Testis (tissue), 3 donors: ENCODE data around the gene RRP15. TPM values are rescaled to one million over a fixed set of nuclear protein-coding genes. Genes with fewer than 3 reads are reported as not detected.

ENCODE experiments used
- DNase-seq: peaks from one replicate; pipeline ENCODE4 v3.0.0-alpha.2; 2019
- H3K27ac ChIP-seq, 2 donors: fragments of 200-600 bp; sonication (generic); one replicate each; pipeline ENCODE4 v1.5.1; 2019
- H3K27me3 ChIP-seq: fragments of 200-600 bp; sonication (generic); one replicate; pipeline ENCODE4 v1.5.1; 2019
- H3K36me3 ChIP-seq: fragments of 200-600 bp; sonication (generic); one replicate; pipeline ENCODE4 v1.5.1; 2017; ENCODE audit warnings: low read depth; ENCODE audit errors: missing control alignments
- H3K4me1 ChIP-seq: fragments of 200-600 bp; sonication (generic); one replicate; pipeline ENCODE4 v1.5.1; 2019
- H3K4me3 ChIP-seq, 2 donors: fragments of 200-600 bp; sonication (generic); one replicate each; pipeline ENCODE4 v1.5.1; 2017 to 2019
- H3K9me3 ChIP-seq: fragments of 200-600 bp; sonication (generic); one replicate; pipeline ENCODE4 v1.5.1; 2017
- POLR2A ChIP-seq: fragments of 450-650 bp; IDR thresholded peaks from one replicate; pipeline ENCODE4 v1.6.1; 2017; ENCODE audit warnings: antibody characterized with exemption, mild to moderate bottlenecking, moderate library complexity
- WGBS, 2 donors: methylation state at CpG; one replicate each; pipeline ENCODE4 v1.1.5; 2018; 5-methylcytosine and 5-hydroxymethylcytosine counted together
- intact Hi-C: fragments of 100-400 bp; cut with DNase I; formaldehyde crosslinking; loops from one replicate; pipeline ENCODE4 v1.15.1; 2023; ENCODE audit warnings: low total_unique reads
- polyA plus RNA-seq: library from polyadenylated mRNA; stranded (reverse); fragments of 350-450 nt; fragmentation: Illumina TruSeq; extraction: RNeasy Lipid Tissue Mini Kit (QIAGEN cat#74804); gene quantifications from one replicate; pipeline ENCODE4 v1.2.3, GENCODE V29; 2014; ENCODE audit warnings: low read depth, low replicate concordance; ENCODE audit not compliant: insufficient read depth
- total RNA-seq, 2 donors: library from RNA; depleted of rRNA; stranded (reverse); fragments of >200 nt; gene quantifications; one replicate each; pipeline ENCODE4 v1.2.3, GENCODE V29; 2016
- TF ChIP-seq, protein P1 (sequence below), 3 experiments: fragments of 450-650 bp in 2 of 3; fragments of 200-600 bp in 1 of 3; sonication (generic) in 1 of 3; IDR thresholded peaks; one replicate each; pipeline ENCODE4 v1.5.1; 2016 to 2019; ENCODE audit warnings: antibody characterized with exemption in 3 of 3, mild to moderate bottlenecking in 2 of 3, moderate library complexity in 1 of 3

RRP15 gene
- total and polyA plus RNA-seq, 3 donors from 2014 or later: 5.5 to 9.7 (median 6.5) TPM

DNA sequence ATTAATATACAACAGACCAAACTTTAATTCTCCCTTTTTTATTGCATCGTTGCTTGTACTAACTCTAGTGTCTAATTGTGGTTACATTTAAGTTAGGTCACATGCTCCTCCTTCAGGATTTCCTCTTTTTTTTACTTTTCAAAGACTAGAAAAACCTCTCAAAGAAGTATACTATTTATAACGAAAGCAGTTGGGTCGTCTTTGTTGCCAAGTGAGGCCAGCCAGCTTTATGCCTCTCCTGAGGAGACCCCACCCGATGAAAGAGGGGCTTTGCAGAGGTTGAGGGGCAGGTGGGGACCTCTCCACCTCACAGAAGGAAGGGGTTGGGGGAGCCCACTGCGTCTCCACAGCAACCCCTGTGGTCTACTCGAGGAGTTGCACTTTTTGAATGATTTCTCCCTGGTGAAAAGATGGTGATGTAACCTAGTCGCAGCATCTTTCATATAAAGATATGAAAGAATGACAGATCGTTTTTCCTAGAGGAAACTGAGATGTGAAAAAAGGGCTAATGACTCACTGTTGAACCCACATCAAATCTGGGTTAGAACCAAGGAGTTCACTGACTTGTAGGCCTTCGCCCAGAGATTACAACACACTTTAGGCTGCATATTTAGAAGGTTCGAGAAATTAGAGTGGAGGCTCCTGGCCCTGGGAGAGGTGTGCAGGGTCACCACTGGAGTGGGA is 66.4 kb downstream of the RRP15 start:
- no peaks in the 10 kb centered on the region for H3K4me1 ChIP-seq
- peak overlapping the region; percentile 55 to 70 for H3K27ac ChIP-seq
- H3K4me3 ChIP-seq: no peak overlapping the region
- TF ChIP-seq, protein P1, sequence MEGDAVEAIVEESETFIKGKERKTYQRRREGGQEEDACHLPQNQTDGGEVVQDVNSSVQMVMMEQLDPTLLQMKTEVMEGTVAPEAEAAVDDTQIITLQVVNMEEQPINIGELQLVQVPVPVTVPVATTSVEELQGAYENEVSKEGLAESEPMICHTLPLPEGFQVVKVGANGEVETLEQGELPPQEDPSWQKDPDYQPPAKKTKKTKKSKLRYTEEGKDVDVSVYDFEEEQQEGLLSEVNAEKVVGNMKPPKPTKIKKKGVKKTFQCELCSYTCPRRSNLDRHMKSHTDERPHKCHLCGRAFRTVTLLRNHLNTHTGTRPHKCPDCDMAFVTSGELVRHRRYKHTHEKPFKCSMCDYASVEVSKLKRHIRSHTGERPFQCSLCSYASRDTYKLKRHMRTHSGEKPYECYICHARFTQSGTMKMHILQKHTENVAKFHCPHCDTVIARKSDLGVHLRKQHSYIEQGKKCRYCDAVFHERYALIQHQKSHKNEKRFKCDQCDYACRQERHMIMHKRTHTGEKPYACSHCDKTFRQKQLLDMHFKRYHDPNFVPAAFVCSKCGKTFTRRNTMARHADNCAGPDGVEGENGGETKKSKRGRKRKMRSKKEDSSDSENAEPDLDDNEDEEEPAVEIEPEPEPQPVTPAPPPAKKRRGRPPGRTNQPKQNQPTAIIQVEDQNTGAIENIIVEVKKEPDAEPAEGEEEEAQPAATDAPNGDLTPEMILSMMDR (IDR thresholded peaks at IDR 0.05): peak; percentile 10 to 25 (median 22)
- no peak for TF ChIP-seq POLR2A
- no peaks in the 10 kb centered on the region for H3K36me3 ChIP-seq
- no peaks in the 10 kb centered on the region for H3K9me3 ChIP-seq
- no peak for DNase-seq
- WGBS, 2 donors: 35 to 37% methylated on average over 10 of the region's 10 CpGs
- no peaks in the 10 kb centered on the region for H3K27me3 ChIP-seq
- intact Hi-C loops: no loop called here

DNA sequence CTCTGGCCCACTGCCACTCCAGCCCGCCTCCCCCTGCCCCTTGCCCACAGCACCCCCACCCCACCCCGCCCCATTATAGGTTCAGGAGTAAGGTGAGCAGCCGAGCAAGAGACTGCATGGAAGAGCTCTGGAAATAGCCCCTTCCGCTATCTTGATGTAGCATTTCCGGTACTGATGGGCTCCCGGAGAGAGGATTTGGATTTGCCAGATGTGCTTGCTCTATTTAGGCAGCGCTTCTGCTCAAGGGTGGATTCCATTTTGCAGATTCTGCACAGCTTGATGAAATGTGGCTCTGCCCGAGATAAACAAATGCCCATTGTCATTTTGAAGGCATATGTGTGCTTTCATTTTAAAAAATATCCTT is 67.0 kb downstream of the RRP15 start:
- Histone ChIP-seq H3K4me1 (peaks cover 4% of the 10 kb centered on the region), H3K27ac (no peak overlapping the region), H3K9me3 (no peaks in the 10 kb centered on the region), H3K36me3 (no peaks in the 10 kb centered on the region), H3K4me3 (no peak overlapping the region), H3K27me3 (no peaks in the 10 kb centered on the region)
- intact Hi-C loops: no loop called here
- no peak for TF ChIP-seq POLR2A
- TF ChIP-seq, protein P1 (IDR thresholded peaks at IDR 0.05): no peak
- 67 to 77% methylated on average over 6 to 8 of the region's 8 CpGs for WGBS, 2 donors
- no peak for DNase-seq

DNA sequence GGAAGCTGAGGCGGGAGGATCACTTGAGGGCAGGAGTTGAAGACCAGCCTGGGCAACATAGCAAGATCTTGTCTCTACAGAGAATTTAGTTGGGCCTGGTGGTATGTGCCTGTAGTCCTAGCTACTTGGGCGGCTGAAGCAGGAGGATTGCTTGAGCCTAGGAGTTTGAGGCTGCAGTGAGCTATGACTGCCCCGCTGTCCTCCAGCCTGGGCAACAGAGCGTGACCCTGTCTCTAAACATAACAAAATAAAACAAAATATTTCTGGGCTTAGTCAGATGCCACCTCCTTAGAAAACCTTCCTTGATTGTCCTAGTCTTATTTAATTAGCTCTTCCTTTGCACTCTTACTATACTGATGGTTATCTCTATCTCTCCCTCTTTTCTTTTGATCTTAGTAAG is 68.6 kb downstream of the RRP15 start:
- Histone ChIP-seq H3K4me3 (no peak overlapping the region), H3K27ac (no peak overlapping the region), H3K36me3 (no peaks in the 10 kb centered on the region), H3K27me3 (no peaks in the 10 kb centered on the region), H3K9me3 (no peaks in the 10 kb centered on the region), H3K4me1 (peaks cover 4% of the 10 kb centered on the region)
- TF ChIP-seq, protein P1 (IDR thresholded peaks at IDR 0.05): no peak
- no peak for TF ChIP-seq POLR2A
- DNase-seq: no peak
- 91 to 95% methylated on average over 4 of the region's 4 CpGs for WGBS, 2 donors
- intact Hi-C loops: no loop called here

DNA sequence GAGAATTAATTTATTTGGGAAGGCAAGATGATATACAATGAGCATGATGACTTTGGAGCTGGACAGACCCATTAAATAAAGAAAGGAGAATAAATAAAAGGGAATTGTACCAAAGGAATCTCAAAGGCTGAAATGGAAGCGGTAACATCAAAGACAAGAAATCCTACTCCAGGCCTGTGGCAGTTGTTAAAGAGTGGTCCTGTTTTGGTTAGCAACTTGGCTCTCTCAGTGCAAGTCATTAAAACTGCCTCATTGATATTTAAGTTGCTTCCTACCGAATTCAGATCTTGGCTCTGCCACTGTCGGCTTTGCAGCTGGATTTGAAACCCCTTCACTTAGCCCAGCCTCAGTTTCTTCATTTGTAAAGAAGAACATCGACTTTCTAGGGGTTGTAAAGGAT is 70.2 kb downstream of the RRP15 start:
- WGBS, 2 donors: 82 to 83% methylated on average over 4 of the region's 4 CpGs

More for the DNA sequence above, 70.2 kb downstream of the RRP15 start:
- no peak for TF ChIP-seq POLR2A
- TF ChIP-seq, protein P1 (IDR thresholded peaks at IDR 0.05): no peak
- intact Hi-C loops: no loop called here
- H3K27ac ChIP-seq: no peak overlapping the region
- H3K4me1 ChIP-seq: peaks cover 4% of the 10 kb centered on the region
- H3K27me3 ChIP-seq: no peaks in the 10 kb centered on the region
- no peak overlapping the region for H3K4me3 ChIP-seq
- DNase-seq: no peak
- H3K9me3 ChIP-seq: no peaks in the 10 kb centered on the region
- no peaks in the 10 kb centered on the region for H3K36me3 ChIP-seq
